HCT116 (cell line): Measurements from ENCODE around the gene CTRB2. TPM values are rescaled to one million over a fixed set of nuclear protein-coding genes. Genes with fewer than 3 reads are reported as not detected.

Experiments used
- ATAC-seq: fragments of 200-7000 bp; cut with Tn5 transposase; 2 replicates; pipeline ENCODE4 v1.9.1; 2020; ENCODE audit warnings: mild to moderate bottlenecking, moderate library complexity
- BruUV-seq: library from RNA; stranded (reverse); fragments of 400-500 nt; replicated peaks from 2 replicates; lab custom pipeline; 2021; lab: Mats Ljungman, UMichigan
- CTCF ChIA-PET: fragments of 300-600 bp; sonication (Branson Sonifier 250); formaldehyde crosslinking; loops from one replicate; lab custom pipeline; 2021; ENCODE audit warnings: antibody characterized with exemption; lab: Charles Lee
- POLR2A ChIA-PET: fragments of 300-600, 350-600 bp; sonication (Branson Sonifier 250); formaldehyde crosslinking; loops from one replicate; lab custom pipeline; 2021; ENCODE audit warnings: antibody characterized with exemption; lab: Charles Lee
- RAD21 ChIA-PET, 2 experiments: fragments of 300-600 bp; sonication (Branson Sonifier 250); formaldehyde crosslinking; loops; one replicate each; lab custom pipeline; 2023; ENCODE audit warnings: low total read pairs in 2 of 2; ENCODE audit not compliant: uncharacterized antibody in 2 of 2, unreplicated experiment in 2 of 2, low non-redundant PET in 1 of 2; lab: Charles Lee
- DNase-seq: peaks from one replicate; pipeline ENCODE4 v3.0.0-alpha.2; 2010; ENCODE audit warnings: low read depth, low spot score
- H2AFZ ChIP-seq: fragments of 200-600 bp; shearing (Covaris generic), sonication (generic); 2 replicates; pipeline ENCODE4 v1.6.1; 2017; ENCODE audit warnings: low read depth, mixed run types, mixed read lengths, antibody characterized with exemption, low read length; ENCODE audit not compliant: poor library complexity, severe bottlenecking
- H3K27ac ChIP-seq: 2 replicates; pipeline ENCODE4 v1.5.1; 2012; ENCODE audit warnings: low read depth, low read length
- H3K27me3 ChIP-seq: fragments of 200-600 bp; sonication (generic); 2 replicates; pipeline ENCODE4 v1.6.1; 2016; ENCODE audit warnings: mixed run types, low read length, mixed read lengths; ENCODE audit not compliant: insufficient read depth
- H3K36me3 ChIP-seq, 2 experiments: fragments of 200-500 bp in 1 of 2; fragments of 200-600 bp in 1 of 2; sonication (Bioruptor generic) in 1 of 2; sonication (generic) in 1 of 2; 2 replicates each; pipeline versions ENCODE4 v1.5.1 to v1.6.1; 2014 to 2016; ENCODE audit warnings: low read length in 2 of 2, inconsistent platforms in 1 of 2, mixed read lengths in 1 of 2, mixed run types in 1 of 2; ENCODE audit not compliant: insufficient read depth in 2 of 2, control insufficient read depth in 1 of 2
- H3K4me1 ChIP-seq, 2 experiments: fragments of 200-600 bp in 1 of 2; sonication (generic) in 1 of 2; 2 replicates each; pipeline versions ENCODE4 v1.5.1 to v1.6.1; 2012 to 2017; ENCODE audit warnings: low read length in 2 of 2, inconsistent platforms in 1 of 2, mild to moderate bottlenecking in 1 of 2, mixed read lengths in 1 of 2, mixed run types in 1 of 2, moderate library complexity in 1 of 2; ENCODE audit not compliant: insufficient read depth in 2 of 2, control insufficient read depth in 1 of 2
- H3K4me2 ChIP-seq: fragments of 200-600 bp; sonication (generic); 2 replicates; pipeline ENCODE4 v1.6.1; 2017; ENCODE audit warnings: mixed run types, low read length, mixed read lengths
- H3K4me3 ChIP-seq, 2 experiments: fragments of 200-600 bp in 1 of 2; sonication (generic) in 1 of 2; replicated peaks in 1 of 2; 2 replicates each; pipeline ENCODE4 v1.5.1; 2011 to 2016; ENCODE audit warnings: low read length in 2 of 2, control low read depth in 1 of 2, low read depth in 1 of 2, mild to moderate bottlenecking in 1 of 2, mixed read lengths in 1 of 2, mixed run types in 1 of 2
- H3K79me2 ChIP-seq: fragments of 200-600 bp; sonication (generic); 2 replicates; pipeline ENCODE4 v1.6.1; 2017; ENCODE audit warnings: mild to moderate bottlenecking, mixed run types, low read length, moderate library complexity, mixed read lengths; ENCODE audit not compliant: insufficient read depth
- H3K9ac ChIP-seq: fragments of 200-600 bp; sonication (generic); 2 replicates; pipeline ENCODE4 v1.6.1; 2016; ENCODE audit warnings: low read length, mixed read lengths
- H3K9me2 ChIP-seq: fragments of 200-600 bp; sonication (generic), shearing (Covaris generic); 2 replicates; pipeline ENCODE4 v1.6.1; 2017; ENCODE audit warnings: mixed run types, mild to moderate bottlenecking, moderate library complexity; ENCODE audit not compliant: insufficient read depth
- H3K9me3 ChIP-seq, 2 experiments: fragments of 200-500 bp in 1 of 2; fragments of 200-600 bp in 1 of 2; sonication (Bioruptor generic) in 1 of 2; sonication (generic) in 1 of 2; 2 replicates each; pipeline ENCODE4 v1.6.1; 2014 to 2017; ENCODE audit warnings: low read length in 2 of 2, mixed read lengths in 2 of 2, inconsistent platforms in 1 of 2, low read depth in 1 of 2, mild to moderate bottlenecking in 1 of 2, mixed run types in 1 of 2, moderate library complexity in 1 of 2; ENCODE audit not compliant: control insufficient read depth in 1 of 2, insufficient read depth in 1 of 2
- H4K20me1 ChIP-seq: fragments of 200-600 bp; sonication (generic), shearing (Covaris generic); 2 replicates; pipeline ENCODE4 v1.6.1; 2017; ENCODE audit warnings: mixed run types, mild to moderate bottlenecking, moderate library complexity; ENCODE audit not compliant: insufficient read depth
- POLR2A ChIP-seq: IDR thresholded peaks from 2 replicates; pipeline ENCODE4 v1.7.0; 2011; ENCODE audit warnings: borderline replicate concordance; ENCODE audit not compliant: insufficient read depth, insufficient read length; ENCODE audit errors: extremely low read depth
- TCF7L2 ChIP-seq: IDR thresholded peaks from 2 replicates; pipeline ENCODE4 v1.7.0; 2011; ENCODE audit warnings: borderline replicate concordance, inconsistent platforms; ENCODE audit not compliant: insufficient read depth, insufficient read length; ENCODE audit errors: extremely low read depth
- ZBTB33 ChIP-seq: IDR thresholded peaks from 2 replicates; pipeline ENCODE4 v1.6.1; 2011; ENCODE audit warnings: mild to moderate bottlenecking, low read length, moderate library complexity; ENCODE audit not compliant: insufficient replicate concordance; ENCODE audit errors: extremely low read depth
- ZFX ChIP-seq: fragments of 450-650 bp; IDR thresholded peaks from 2 replicates; pipeline ENCODE4 v1.6.1; 2017
- intact Hi-C: fragments of 100-400 bp; cut with micrococcal nuclease; formaldehyde crosslinking; loops from 2 replicates; pipeline ENCODE4 v1.10.0; 2022
- total RNA-seq: library from RNA; stranded (reverse); gene quantifications from one replicate; pipeline ENCODE4 v1.2.1, GENCODE V29; 2021; ENCODE audit not compliant: unreplicated experiment
- TF ChIP-seq, protein P1 (sequence below): IDR thresholded peaks from 2 replicates; pipeline ENCODE4 v1.6.1; 2012

CTRB2 gene
- total RNA-seq, 1 experiment from 2014 or later = 10.0 TPM

GRCh38 chr16:75254359-75254837, 47.4 kb upstream of the CTRB2 start:
- Histone ChIP-seq H3K4me2 (peak overlapping the region; percentile 36), H4K20me1 (no peaks in the 10 kb centered on the region)
- no TSS peak for BruUV-seq
- no peak for TF ChIP-seq TCF7L2
- no peak for TF ChIP-seq POLR2A
- no peak for TF ChIP-seq ZFX
- TF ChIP-seq, protein P1, sequence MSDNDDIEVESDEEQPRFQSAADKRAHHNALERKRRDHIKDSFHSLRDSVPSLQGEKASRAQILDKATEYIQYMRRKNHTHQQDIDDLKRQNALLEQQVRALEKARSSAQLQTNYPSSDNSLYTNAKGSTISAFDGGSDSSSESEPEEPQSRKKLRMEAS = no peak
- no peak for TF ChIP-seq ZBTB33
- TF ChIP-seq, all 23 proteins: peak for 0
- Histone ChIP-seq H3K27me3 (no peaks in the 10 kb centered on the region), H2AFZ (no peak overlapping the region), H3K36me3 (no peaks in the 10 kb centered on the region), H3K4me3 (no peak overlapping the region), H3K9me2 (no peaks in the 10 kb centered on the region), H3K79me2 (peaks cover 71% of the 10 kb centered on the region), H3K9me3 (no peaks in the 10 kb centered on the region), H3K4me1 (peaks cover 36 to 68% of the 10 kb centered on the region in 2 experiments), H3K9ac (0 out of 2 replicates have a peak overlapping the region, but pooled peaks have one; percentile 3), H3K27ac (no peak overlapping the region)
- CTCF ChIA-PET = no interaction called here
- intact Hi-C loops = no loop called here
- RAD21 ChIA-PET = no interaction called here
- ATAC-seq = no peak
- POLR2A ChIA-PET = no interaction called here
- no peak for DNase-seq
